ENCODE data around the gene SLC35F1.

Gene SLC35F1

GRCh38 chr6:118101831-118102345 lies 194.8 kb downstream of the SLC35F1 start:
- TF ChIP-seq, protein P1, sequence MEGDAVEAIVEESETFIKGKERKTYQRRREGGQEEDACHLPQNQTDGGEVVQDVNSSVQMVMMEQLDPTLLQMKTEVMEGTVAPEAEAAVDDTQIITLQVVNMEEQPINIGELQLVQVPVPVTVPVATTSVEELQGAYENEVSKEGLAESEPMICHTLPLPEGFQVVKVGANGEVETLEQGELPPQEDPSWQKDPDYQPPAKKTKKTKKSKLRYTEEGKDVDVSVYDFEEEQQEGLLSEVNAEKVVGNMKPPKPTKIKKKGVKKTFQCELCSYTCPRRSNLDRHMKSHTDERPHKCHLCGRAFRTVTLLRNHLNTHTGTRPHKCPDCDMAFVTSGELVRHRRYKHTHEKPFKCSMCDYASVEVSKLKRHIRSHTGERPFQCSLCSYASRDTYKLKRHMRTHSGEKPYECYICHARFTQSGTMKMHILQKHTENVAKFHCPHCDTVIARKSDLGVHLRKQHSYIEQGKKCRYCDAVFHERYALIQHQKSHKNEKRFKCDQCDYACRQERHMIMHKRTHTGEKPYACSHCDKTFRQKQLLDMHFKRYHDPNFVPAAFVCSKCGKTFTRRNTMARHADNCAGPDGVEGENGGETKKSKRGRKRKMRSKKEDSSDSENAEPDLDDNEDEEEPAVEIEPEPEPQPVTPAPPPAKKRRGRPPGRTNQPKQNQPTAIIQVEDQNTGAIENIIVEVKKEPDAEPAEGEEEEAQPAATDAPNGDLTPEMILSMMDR (conservative IDR thresholded peaks at IDR 0.05; ENCODE audit: low read length), result no peak
- DNase-seq (ENCODE audit: low read depth), result no peak
- no peak overlapping the region for H3K4me3 ChIP-seq (ENCODE audit: low read length)

DNA sequence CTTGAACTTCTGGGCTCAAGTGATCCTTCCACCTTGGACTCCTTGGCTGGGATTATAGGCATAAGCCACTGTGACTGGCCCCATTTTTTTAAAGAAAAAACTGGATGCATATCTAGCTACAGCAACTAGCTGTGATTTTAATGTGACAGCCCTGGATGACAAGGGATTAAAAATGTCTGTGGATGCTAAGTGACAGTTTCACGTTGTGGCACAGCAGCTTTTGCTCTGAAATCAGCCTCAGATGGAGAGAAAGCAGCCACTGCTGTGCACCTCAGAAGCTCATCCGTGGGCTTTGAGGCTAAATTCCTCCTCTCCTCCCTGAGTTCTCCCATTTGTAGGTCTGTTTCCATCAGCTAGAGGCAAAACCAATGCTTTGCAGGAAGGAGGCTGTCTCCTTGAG lies 195.3 kb downstream of the SLC35F1 start:
- no peak overlapping the region for H3K4me3 ChIP-seq (ENCODE audit: low read length)
- TF ChIP-seq, protein P1 (conservative IDR thresholded peaks at IDR 0.05; ENCODE audit: low read length), result no peak
- DNase-seq (ENCODE audit: low read depth), result no peak

GRCh38 chr6:118103381-118104146 lies 196.5 kb downstream of the SLC35F1 start:
- DNase-seq (ENCODE audit: low read depth), result no peak
- TF ChIP-seq, protein P1 (conservative IDR thresholded peaks at IDR 0.05; ENCODE audit: low read length), result no peak
- H3K4me3 ChIP-seq (ENCODE audit: low read length), result no peak overlapping the region

DNA sequence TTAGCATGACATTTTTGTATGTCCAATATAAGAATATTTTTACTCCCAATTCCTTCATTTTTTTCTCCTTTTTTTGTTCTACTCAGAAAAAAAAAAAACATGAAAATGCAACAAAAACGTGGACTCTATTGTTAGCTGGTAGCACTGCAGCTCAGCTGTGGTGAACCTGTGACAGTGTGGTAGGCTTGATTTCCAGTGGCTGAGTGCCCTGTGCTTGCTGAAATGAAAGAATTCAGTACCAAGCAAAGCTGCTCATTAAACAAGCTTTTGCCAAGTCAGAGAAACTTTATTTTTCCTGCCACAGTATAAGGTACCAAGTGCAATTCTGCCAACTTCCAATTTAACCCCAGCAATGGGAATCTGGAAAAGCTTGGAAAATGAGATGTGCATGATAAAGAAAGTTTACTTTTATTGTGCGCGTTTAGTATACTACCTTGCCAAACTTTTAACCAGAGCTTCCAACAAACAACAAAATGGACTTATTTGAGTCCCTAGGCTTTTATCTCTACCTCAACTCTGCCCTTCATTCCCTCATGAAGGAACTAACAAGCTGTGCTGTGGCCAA lies 215.2 kb downstream of the SLC35F1 start:
- H3K4me3 ChIP-seq (ENCODE audit: low read length), result no peak overlapping the region
- TF ChIP-seq, protein P1 (conservative IDR thresholded peaks at IDR 0.05; ENCODE audit: low read length), result no peak
- no peak for DNase-seq (ENCODE audit: low read depth)

DNA sequence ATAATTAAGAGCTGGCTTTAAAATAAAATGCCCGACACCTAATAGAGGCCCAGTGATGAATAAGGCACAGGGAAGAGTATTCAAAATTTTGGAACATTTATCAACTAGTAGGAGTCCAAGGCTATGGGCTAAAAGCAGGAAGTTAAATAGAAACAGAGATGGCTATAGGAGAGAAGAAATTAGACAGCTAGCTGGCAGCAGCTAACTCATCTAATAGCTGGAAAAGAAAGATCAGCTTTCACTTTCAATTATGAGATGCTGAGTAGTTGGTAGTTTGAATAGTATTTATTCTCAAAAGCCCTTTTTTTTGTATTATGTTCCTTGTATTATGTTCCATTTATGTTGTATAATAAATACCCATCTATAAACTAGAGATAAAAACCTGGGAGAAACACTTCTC lies 215.7 kb downstream of the SLC35F1 start:
- no peak overlapping the region for H3K4me3 ChIP-seq (ENCODE audit: low read length)
- DNase-seq (ENCODE audit: low read depth), result no peak
- TF ChIP-seq, protein P1 (conservative IDR thresholded peaks at IDR 0.05; ENCODE audit: low read length), result no peak

DNA sequence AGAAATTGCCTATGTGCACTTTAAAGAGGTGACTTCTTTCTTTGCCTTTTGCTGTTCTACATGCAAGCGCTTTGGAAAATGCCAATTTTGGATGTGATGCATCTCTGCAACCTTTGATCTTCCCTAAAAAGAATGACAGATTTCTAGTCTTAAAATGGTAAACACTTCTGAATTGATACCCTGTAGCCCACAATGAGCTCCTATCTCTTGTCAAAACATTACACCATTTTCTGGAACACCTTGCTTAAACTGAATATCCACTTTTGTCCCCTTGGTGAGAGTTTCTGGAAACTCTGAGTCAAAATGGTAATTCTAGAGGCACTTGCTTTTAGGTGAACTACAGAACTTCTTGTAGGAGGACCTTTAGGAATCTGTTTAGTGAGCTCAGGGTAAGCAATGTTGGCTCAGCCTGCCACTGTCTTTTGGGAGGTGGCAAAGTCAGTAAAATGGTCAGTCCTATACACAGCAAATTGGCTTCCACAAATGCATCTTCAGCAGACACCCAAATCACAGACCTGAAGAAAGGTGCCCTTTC lies 216.5 kb downstream of the SLC35F1 start:
- DNase-seq (ENCODE audit: low read depth), result no peak
- TF ChIP-seq, protein P1 (conservative IDR thresholded peaks at IDR 0.05; ENCODE audit: low read length), result no peak
- H3K4me3 ChIP-seq (ENCODE audit: low read length), result no peak overlapping the region

GRCh38 chr6:118124851-118125250 lies 217.8 kb downstream of the SLC35F1 start:
- no peak overlapping the region for H3K4me3 ChIP-seq (ENCODE audit: low read length)
- TF ChIP-seq, protein P1 (conservative IDR thresholded peaks at IDR 0.05; ENCODE audit: low read length), result no peak
- no peak for DNase-seq (ENCODE audit: low read depth)

All from AG10803 (cell line).